Stomach (tissue), 4 donors: ENCODE results near the gene CYB5R4.

ENCODE experiments used
- CTCF ChIP-seq, 7 experiments: fragments of 450-650 bp in 4 of 7; fragments of 200-600 bp in 3 of 7; sonication (generic) in 3 of 7; IDR thresholded peaks; one replicate each; pipeline ENCODE4 v1.5.1; 2016 to 2019; ENCODE audit warnings: antibody characterized with exemption in 7 of 7, control low read depth in 2 of 7, mild to moderate bottlenecking in 1 of 7
- EP300 ChIP-seq: sonication (generic); formaldehyde crosslinking; IDR thresholded peaks from one replicate; pipeline ENCODE4 v1.6.1; 2017; ENCODE audit warnings: antibody characterized with exemption
- POLR2A ChIP-seq, 4 donors: fragments of 450-650 bp; IDR thresholded peaks; one replicate each; pipeline ENCODE4 v1.6.1; 2016; ENCODE audit warnings: antibody characterized with exemption in 4 of 4, control low read depth in 2 of 4, mild to moderate bottlenecking in 1 of 4, moderate library complexity in 1 of 4
- POLR2AphosphoS5 ChIP-seq, 3 donors: sonication (generic); formaldehyde crosslinking; IDR thresholded peaks; one replicate each; pipeline ENCODE4 v1.6.1; 2016; ENCODE audit warnings: antibody characterized with exemption in 3 of 3

GRCh38 chr6:83984411-83984810, 124.9 kb downstream of the CYB5R4 start:
- TF ChIP-seq POLR2A (IDR thresholded peaks at IDR 0.05) (no peak), CTCF (IDR thresholded peaks at IDR 0.05) (no peak), POLR2AphosphoS5 (IDR thresholded peaks at IDR 0.05) (no peak), EP300 (no peak)
